GM19099 (cell line): Measurements from ENCODE around the gene TACC3.

ENCODE experiments used
- POLR2A ChIP-seq: IDR thresholded peaks from 3 replicates; pipeline ENCODE4 v1.6.1; 2011; ENCODE audit warnings: low read depth; ENCODE audit not compliant: insufficient read length; ENCODE audit errors: extremely low read depth

The TACC3 gene

GRCh38 chr4:1788254-1788973, 67.1 kb downstream of the TACC3 start:
- no peak for TF ChIP-seq POLR2A

- no peak for TF ChIP-seq POLR2A
These were observed 68.2 kb downstream of the TACC3 start for GRCh38 chr4:1789552-1789951.

- TF ChIP-seq POLR2A, result no peak
These were observed 68.7 kb downstream of the TACC3 start for GRCh38 chr4:1790005-1790404.

DNA sequence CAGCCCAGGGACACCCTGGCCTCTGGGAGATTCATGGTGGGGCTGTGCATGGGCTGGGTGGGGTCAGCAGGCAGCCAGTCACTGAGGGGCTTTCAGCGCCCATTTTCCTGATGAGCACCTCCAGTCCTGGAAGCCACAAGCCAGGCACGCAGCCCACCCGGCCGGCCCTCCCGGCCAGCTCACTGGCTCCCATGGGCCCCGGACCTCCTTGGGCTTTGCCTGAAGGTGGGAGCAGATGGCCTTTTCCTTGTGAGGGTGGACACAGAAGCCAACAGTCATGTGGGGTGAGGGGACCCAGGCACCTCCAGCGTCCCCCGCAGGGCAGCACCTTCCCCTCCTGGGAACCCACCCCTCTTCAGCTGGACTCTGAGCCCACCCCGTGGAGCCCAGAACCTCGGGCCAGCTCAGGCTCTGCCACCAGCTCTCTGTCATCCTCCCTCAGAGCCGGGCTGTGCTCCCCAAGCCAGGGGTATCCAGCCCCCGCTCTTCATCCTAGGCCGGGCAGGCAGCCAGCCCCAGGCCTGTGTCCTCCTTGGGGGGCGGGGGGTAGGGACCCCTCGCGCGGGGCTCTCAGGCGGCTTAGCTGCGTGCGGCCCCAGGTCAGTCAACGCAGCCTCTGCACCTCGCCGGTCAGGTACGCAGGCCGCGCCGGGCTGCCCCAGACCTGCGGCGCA, 71.0 kb downstream of the TACC3 start:
- TF ChIP-seq POLR2A, result no peak

GRCh38 chr4:1792832-1793495, 71.6 kb downstream of the TACC3 start, which contains the start of gene FGFR3:
Gene FGFR3, plus strand, starts transcription at chr4:1793293. Its CDS starts 642 bp downstream, at chr4:1793935.
- TF ChIP-seq POLR2A, result no peak

DNA sequence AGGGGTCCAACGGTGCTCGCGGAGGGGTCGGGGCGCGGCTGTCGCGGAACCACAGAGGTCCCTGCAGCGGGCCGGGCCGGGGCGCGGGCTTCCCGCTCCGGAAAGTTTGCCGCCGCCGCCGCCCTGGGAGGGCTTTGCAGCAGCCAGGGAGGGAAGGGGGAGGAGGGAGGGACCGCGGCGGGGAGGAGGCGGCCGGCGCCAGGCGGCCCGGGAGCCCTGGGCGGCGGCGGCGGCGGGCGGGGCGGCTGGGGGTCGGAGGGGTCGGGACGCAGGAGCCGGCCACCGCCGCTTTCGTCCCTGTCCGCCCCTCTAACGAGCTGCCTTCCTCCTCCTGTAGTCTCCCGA, 72.1 kb downstream of the TACC3 start:
- no peak for TF ChIP-seq POLR2A

DNA sequence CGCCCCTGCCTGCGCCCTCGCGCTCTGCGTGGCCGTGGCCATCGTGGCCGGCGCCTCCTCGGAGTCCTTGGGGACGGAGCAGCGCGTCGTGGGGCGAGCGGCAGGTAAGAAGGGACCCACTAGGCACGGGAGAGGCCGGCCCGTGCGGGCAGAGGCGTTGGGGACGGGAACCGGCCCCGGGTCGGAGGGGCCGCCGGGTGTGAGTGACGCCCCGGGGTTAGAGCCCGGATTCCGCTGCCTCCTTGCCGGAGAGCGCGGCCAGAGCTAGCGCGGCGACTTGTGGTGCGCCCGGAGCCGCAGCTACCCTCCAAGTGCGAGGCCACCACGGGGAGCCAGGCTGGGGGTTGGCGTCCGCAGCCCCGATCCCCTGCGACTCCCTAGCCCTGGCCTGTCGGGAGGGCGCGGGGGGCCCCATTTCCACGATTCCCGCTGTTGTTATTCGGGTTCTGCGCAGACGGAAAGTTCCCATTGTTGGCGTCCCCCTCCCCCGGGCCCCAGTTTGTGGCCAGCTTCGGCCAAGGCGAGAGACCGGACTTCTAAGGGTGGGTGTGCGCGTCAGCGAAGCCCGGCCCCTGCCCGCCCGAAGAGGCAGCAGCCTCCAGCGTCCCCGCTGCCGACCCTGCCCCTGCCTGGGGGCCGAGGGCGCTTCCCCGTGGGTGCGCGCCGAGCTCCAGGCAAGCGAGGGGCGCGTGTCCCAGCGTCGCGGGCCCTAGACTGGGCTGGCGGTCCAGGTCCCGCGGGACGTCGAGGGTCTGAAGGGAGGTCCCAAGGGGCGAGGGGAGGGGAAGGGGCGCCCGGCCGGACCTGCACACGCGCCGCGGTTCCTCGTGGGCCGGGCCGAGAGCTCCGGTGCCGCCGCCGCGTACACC, 72.9 kb downstream of the TACC3 start:
- no peak for TF ChIP-seq POLR2A
